GM21423 (cell line): ENCODE measurements around the gene UBE2S.
"Not testable (repeated sequence)": the region's sequence is repeated elsewhere in the genome, so short reads cannot be mapped to it uniquely, and the experiment has no call there.

Experiments used
- ATAC-seq: cut with Tn5 transposase; IDR thresholded peaks from one replicate; pipeline ENCODE4 v1.9.1; 2021; ENCODE audit warnings: mild to moderate bottlenecking, moderate library complexity; ENCODE audit not compliant: unreplicated experiment

UBE2S gene

GRCh38 chr19:55440411-55441105 is 33.0 kb upstream of the UBE2S start:
- no peak for ATAC-seq

GRCh38 chr19:55439052-55439451 is 31.5 kb upstream of the UBE2S start:
- ATAC-seq: no peak

- no peak for ATAC-seq
Measured at GRCh38 chr19:55437410-55437809, 29.8 kb upstream of the UBE2S start.

GRCh38 chr19:55436847-55437246 is 29.3 kb upstream of the UBE2S start:
- ATAC-seq: no peak

GRCh38 chr19:55435020-55435419 is 27.4 kb upstream of the UBE2S start:
- ATAC-seq: no peak

GRCh38 chr19:55434356-55434919 is 26.9 kb upstream of the UBE2S start:
- ATAC-seq: no peak

GRCh38 chr19:55433292-55433691 is 25.7 kb upstream of the UBE2S start:
- no peak for ATAC-seq

GRCh38 chr19:55432241-55432959 is 24.8 kb upstream of the UBE2S start:
- ATAC-seq: no peak

- ATAC-seq: no peak
Measured at GRCh38 chr19:55431183-55431582, 23.6 kb upstream of the UBE2S start.

GRCh38 chr19:55426042-55426441 is 18.5 kb upstream of the UBE2S start:
- ATAC-seq: no peak

GRCh38 chr19:55424518-55424917 is 16.9 kb upstream of the UBE2S start:
- ATAC-seq: no peak

- ATAC-seq: no peak
Measured at GRCh38 chr19:55423225-55424005, 15.8 kb upstream of the UBE2S start.

GRCh38 chr19:55421281-55421680 is 13.7 kb upstream of the UBE2S start:
- ATAC-seq: not testable (repeated sequence)

GRCh38 chr19:55419624-55420236 is 12.1 kb upstream of the UBE2S start:
- no peak for ATAC-seq

GRCh38 chr19:55419103-55419502 is 11.5 kb upstream of the UBE2S start:
- ATAC-seq: no peak

- no peak for ATAC-seq
Measured at GRCh38 chr19:55418185-55418584, 10.6 kb upstream of the UBE2S start.

- ATAC-seq: no peak
Measured at GRCh38 chr19:55410168-55410567, 2.6 kb upstream of the UBE2S start.

GRCh38 chr19:55409179-55409578 is 1.6 kb upstream of the UBE2S start:
- ATAC-seq: not testable (repeated sequence)

- no peak for ATAC-seq
Measured at GRCh38 chr19:55408533-55408872, 915 bp upstream of the UBE2S start.

- ATAC-seq: peak; percentile 78
Measured at GRCh38 chr19:55407800-55408532, 378 bp upstream of the UBE2S start.
